ENCODE measurements around the gene GALNT2.

GALNT2 gene

DNA sequence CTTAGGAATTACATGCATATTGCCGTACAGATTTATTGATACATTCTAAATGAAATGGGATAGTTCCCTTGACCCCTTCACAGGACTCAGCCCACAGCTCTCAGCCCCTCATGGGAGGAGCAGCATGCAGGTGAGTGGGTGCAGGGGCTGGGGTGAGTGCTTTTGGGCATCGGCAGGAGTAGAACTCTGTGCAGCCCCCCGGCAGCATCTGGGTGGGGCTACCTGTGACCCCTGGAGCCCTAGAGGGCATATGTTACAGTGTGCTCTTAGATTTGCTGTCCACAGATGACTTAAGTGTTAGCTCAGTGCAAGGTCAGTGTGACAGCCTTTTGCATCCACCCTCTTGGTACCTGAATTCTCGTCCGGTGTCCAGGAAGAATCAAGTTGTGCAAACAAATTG, 120.3 kb downstream of the GALNT2 start:
- DNase-seq (ENCODE audit: low spot score) = no peak

DNA sequence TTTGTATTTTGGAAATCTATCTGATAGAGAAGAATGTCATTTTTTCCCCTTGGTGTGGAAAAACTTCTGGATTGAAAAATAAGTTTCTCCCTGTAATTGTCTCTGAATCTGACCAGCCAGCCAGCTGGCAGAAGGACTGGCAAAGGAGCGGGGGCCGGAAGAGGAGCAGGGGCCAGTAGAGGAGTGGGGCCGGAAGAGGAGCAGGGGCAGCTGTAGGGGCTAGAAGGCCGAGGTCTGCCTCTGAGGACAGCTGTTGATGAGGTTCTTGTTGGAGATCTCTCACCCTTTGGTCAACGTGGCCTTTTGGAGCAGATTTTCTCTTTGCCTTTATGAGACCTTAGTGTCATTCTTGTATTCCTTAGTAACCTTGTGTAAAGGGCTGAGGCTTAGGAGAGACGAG, 121.8 kb downstream of the GALNT2 start:
- DNase-seq (ENCODE audit: low spot score) = no peak

DNA sequence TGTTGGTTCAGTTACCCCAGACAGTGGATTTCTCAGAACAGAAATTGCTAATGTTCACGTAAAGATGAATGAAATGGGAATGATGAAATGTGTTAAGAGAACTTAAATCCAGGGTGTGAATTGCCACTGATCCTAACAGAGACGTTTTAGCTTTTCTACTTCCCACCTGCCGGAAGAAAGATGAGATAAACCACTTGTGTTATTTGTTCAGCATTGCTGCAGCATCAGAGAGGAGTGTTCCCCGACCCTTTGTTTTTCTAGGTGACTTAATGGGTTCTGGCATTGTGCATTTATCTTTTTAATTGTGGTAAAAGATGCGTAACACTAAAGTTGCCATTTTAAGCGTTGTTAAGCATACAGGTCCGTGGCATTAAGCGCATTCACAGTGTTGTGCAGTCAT, 122.3 kb downstream of the GALNT2 start:
- no peak for DNase-seq (ENCODE audit: low spot score)

DNA sequence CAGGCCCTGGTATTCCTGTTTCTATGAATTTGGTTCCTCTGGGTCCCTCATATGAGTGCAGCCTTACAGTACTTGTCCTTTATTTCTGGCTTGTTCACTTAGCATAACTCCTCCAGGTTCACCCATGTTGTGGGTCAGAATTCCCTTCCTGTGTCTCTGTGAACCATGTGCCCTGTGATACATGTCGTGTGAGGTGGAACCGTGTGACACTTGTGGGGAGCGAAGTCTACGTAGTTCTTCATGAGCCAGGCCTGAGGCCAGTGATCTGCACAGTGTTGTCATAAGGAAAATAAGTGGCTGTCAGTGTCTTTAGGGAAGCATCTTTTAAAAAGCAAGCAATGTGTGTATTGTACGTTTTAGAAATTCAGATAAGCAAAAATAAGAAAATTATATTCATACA, 122.8 kb downstream of the GALNT2 start:
- DNase-seq (ENCODE audit: low spot score) = no peak

DNA sequence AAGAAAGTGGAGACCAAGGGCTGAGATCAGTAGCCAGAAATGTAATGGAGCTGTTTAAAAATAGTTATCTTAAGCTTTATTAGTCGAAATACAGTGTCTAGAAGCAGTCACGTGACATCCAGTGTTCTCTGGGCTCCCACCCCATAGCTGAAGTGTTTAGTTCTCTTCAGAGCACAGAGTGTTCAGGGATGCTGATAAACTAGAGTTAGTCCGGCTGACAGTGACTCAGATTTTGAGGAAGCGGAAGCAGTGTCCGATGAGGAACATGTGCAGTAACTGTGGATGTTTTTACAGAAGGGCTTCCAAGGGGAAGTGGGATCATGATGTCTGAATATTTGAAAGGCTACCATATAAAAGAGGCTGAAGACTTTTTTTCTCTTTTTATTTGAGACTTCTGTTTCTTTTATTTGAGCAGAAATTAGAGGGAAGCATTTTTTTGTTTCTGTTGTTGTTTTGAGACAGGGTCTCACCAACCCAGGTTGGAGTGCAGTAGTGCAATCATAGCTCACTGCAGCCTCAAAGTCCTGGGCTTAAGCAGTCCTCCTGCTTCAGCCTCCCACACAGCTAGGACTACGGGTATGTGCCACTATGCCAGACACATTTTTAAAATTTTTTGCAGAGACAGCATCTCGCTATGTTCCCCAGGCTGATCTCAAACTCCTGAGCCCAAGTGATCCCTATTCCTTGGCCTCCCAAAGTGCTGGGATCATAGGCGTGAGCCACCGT, 124.2 kb downstream of the GALNT2 start:
- no peak for DNase-seq (ENCODE audit: low spot score)

DNA sequence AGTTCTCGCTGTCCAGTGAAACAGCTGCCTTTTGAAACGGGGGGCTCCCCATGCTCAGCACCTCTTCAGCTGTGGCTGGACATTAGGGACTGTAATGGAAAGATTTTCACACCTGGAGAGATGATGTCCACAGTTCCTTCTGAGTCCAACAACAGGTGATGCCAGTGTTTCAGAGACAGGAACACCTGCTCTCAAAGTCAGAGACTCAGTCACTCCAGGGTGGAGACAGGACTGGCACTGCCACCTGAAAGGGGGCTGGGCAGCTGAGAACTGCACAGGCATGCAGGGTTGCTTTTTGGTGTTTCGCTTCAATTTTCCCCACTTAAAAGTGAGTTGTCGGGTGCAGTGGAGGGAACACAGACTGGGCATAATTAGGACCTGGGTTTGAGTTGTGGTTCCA, 124.8 kb downstream of the GALNT2 start:
- no peak for DNase-seq (ENCODE audit: low spot score)

DNA sequence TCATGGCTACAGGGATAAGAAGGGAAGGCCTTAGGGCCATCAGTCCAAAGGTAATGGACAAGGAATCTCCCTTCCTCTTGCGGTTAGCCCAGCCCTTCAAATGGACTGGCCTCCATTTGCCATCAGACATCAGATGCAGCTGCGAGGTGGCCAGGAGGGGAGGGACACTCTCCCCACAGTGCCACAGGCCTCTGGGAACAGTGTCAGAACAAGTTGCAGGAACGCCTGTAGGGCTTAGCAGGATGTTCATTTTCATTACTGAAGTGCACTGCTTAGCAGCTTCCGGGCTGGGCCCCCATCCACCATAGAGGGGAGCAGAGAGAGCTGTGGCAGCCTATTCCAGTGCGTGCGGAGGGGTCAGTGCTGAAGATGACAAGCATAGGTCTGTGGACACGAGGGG, 127.5 kb downstream of the GALNT2 start:
- DNase-seq (ENCODE audit: low spot score) = no peak

DNA sequence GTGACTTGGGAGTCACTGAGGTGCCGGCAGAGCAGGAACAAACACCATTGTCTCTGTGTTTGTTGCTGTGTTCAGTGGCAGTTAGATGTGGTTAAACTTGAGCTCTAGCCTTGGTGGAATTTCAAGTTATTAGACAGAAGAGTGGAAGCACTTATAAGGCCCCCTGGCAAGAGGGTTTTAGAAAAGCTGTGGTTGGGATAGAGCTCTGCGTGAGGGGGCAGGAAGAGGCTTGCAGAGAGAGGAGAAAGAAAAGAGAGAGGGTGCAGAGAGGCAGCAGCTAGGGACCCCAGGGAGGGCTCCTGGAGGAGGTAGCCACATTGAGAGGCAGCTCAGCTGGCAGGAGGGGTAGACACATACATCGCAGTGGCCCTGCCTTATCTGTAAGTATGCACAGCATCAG, 128.2 kb downstream of the GALNT2 start:
- DNase-seq (ENCODE audit: low spot score) = no peak

DNA sequence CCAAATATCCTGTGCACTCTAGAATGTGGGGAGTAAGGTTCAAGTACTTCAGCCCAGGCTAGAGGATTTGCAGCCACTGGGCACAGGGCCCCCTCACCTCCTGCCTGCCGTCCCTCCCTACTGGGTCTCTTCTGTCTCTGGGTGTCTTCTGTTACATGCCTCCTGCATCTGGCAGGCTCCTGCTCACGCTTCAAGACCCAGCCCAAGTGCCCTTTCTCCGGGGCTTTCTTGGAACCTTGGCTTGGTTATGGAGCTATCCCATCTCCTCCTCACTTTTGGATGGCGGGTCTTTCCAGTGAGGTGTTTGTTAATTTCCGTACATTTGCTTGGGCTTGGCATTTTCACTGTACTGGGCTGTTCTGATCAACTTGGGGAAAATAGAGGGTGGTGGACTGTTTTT, 129.0 kb downstream of the GALNT2 start:
- no peak for DNase-seq (ENCODE audit: low spot score)

DNA sequence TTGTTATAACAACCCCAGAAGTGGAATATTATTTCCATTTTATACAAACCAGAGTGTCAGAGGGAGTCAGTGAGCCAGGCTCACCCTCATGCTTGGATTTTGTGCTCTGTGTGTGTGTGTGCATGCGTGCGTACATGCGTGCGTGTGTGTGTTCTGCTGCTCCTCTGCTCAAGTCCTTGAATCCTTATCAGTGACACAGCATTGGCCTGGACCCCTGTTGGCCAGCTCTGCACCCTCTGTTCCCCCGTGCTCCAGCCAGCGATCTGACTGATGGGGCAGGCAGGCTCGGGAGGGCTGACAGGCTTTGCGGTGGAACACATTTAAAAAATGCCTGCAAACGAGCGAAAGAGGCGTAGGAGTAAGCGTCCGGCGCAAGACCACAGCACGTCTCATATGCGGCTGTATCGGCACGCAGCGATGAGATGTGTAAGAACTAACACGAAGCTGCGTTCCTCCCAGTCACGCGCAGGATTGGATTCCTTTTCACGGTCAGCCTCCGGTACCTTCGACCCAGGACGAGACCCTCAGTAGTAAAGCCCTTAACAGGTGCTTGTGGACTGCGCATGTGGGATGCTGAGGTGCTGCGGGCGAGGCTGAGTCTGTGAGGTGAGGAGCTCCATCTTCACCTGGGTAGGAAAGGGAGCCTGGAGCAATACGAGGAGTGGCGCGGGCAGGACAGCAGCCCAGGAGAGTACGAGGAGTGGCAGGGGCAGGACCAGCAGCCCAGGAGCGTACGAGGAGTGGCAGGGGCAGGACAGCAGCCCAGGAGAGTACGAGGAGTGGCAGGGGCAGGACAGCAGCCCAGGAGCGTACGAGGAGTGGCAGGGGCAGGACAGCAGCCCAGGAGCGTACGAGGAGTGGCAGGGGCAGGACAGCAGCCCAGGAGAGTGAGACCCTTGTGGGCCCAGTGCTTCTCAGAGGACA, 130.9 kb downstream of the GALNT2 start:
- DNase-seq (ENCODE audit: low spot score) = no peak

DNA sequence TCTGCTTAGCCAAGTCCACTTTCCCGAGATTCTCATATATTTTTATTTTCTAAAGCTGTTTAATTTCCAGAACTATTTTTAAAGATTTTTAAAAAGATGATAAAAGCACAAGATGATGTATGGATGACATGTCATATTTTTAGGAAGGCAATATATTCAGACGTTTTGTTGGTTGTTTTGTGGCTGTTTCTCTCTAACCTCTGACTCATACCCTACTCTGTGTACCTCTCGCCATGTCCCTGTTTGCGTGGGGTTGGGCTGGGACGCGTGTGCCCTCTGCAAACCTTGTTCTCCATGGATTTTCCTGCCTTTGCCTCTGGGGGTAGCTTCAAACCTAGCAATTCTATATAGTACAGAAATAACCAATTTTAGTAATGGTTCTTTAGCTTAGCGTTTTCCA, 132.0 kb downstream of the GALNT2 start:
- no peak for DNase-seq (ENCODE audit: low spot score)

DNA sequence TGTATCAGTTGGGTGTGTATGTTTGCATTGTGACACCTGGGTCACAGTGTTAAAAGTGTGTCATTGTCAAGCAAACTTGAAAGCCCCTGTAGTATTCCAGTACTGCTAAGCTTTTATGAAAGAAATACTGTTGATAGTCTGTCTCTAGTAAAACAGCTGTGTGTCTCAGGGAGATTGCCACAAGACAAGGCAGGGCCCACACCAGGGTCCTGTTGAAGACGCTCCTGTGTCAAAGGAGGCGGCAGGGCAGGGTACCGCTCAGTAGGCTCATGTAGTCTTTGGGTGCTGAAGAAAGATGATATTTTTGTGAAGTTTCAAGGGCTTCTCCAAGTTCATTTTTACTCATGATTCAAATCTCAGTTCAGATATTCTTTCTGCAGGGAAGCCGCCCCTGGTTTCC, 132.5 kb downstream of the GALNT2 start:
- DNase-seq (ENCODE audit: low spot score) = no peak

DNA sequence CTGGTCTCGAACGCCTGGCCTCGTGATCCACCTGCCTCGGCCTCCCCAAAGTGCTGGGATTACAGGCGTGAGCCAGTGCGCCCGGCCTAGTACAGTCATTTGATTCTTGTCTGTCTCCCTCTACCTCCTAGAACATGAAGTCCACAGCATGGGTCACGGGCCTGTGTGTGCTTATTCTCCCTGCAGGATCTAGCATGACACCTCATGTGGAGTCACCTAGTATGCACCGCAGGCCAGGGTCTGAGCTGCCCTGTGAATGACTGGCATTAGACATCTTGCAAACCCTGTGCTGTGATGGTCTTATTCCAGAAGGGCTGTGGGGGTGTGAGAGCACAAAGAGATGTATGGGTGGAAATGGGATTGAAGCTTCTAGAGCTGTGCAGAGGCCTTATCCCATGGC, 133.2 kb downstream of the GALNT2 start:
- no peak for DNase-seq (ENCODE audit: low spot score)

DNA sequence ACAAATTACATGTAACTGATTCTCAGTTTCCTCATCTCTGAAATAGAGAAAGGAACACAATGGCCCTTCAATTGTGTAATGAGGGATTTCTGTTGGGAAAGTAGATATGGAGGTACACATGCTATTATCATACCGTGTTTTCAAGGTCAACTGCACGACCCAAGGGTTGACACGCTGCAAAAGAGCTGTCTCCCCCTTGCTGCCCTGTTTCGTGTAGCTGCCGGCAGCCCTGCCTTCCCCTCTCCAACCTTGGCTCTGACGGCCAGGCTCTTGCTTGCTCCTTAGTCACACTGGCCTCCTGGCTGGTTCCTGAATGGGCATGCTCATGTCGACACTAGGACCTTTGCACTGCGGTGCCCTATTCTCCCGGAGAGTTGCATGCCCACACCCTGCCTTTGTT, 134.4 kb downstream of the GALNT2 start:
- no peak for DNase-seq (ENCODE audit: low spot score)

DNA sequence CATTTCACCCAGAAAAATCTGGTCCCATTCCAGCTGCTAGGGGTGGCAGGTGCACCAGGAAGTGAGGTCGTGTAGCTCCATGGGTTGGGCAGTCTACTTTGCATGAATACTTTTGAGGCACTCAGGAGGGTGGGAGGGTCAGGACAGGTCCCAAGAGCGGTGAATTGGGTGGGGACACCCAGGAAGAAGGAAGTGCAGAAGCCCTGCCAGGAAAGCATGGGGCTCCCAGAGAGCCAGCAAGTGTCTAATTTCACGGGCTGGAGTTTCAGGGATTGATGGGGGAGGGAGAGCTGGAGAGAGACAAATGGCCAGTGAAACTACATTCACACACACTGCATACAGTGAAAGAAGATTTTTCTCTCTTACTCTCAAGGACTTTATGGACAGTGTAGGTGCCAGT, 137.8 kb downstream of the GALNT2 start:
- DNase-seq (ENCODE audit: low spot score) = no peak

DNA sequence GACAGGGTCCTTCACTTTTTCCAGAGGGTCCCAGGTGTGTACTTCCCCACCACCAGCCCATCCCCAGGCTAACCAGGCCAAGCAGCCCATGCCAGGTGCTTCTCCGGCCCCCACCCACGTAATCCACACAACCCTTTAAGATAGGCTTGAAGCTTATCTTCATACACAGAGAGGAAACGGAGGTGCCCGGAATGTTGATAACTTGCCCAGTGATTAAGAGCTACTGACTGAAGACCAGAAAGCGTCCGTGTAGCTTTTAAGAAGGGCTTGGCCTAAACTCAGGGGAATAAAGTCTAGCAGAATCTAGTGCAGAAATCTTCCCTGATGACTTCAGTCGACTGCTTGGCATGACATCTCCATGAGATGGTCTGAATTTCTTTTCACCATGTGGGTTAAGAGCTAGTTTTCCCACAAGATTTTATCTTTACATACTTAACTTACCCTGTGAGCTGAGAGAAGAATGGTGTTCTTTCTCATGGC, 138.7 kb downstream of the GALNT2 start:
- no peak for DNase-seq (ENCODE audit: low spot score)

DNA sequence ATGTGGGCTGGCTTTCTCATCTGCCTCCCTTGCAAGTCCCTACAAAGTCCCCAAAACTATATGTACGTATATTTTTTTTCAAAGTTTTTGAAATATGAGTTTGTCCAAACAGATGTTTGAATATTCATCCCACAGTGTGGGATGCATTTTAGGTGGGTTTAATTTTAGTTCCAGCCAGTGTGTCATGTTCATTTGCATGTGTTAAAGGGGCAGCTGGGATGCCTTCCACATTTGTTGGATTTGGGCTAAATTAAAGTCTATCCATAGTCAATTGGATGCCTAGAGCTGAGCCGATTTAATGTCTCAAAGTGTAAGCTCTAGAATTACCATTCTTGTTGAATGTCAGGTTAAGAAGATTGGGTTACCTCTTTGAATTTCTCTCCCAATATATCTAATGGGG, 139.2 kb downstream of the GALNT2 start:
- no peak for DNase-seq (ENCODE audit: low spot score)

DNA sequence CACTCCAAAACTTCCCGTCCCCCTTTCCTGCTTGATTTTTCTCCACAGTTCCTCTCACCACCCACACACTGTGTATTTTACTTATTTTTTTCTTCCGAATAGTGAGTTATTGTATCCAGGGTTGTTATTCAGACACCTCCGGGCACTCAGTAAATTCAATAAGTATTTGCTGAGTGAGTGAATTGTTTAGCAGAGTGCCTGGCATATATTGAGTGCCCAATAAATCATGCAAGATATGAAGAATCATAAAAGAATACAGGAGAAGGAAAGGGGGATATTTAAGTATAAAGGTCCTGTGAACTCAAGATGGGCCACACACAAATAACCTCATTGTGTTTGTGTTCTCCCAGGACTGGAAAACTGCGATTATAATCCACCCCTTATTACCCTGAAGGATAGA, 139.9 kb downstream of the GALNT2 start:
- DNase-seq (ENCODE audit: low spot score) = no peak

DNA sequence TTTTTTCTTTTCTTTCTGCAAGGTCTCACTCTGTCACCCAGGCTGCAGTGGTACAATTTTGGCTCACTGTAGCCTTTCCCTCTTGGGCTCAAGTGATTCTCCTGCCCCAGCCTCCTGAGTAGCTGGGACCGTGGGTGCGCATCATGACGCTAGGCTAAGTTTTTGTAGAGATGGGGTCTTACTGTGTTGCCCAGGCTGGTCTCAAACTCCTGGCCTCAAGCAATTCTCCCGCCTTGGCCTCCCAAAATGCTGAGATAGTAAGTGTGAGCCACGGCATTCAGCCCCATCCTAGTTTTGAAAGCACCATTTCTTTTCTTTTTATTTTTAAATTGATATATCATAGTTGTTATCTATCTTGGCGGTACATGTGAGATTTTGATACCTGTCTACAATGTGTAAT, 140.6 kb downstream of the GALNT2 start:
- no peak for DNase-seq (ENCODE audit: low spot score)

DNA sequence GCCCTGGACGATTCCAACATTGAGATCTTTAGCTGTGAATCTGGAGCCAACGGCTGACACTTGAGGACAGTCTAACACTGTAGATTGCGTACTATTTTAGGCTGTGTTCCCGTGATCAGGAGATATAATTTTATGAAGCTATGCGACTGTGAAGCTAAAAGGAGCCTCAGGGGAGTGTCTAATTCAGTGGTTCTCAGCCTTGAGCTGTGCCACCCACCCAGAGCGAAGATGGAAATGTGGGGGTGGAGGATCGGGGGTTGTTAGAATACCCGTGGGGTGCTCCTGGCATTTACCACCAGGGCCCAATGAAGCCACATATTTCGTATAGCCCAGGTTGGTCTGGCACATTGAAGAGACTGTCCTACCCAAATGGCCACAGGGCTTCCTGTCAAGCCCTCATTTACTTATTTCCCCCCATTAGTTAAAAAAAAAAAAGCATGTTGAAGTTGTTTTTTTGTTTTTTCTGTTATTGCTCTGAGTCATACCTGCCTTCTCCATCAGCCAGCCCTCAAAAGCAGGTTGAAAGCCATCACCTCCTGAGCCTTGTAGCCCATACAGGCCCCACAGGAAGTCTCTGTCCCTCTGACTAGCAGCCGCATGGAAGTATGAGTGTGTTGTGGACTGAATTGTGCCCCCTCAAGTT, 141.7 kb downstream of the GALNT2 start:
- no peak for DNase-seq (ENCODE audit: low spot score)

DNA sequence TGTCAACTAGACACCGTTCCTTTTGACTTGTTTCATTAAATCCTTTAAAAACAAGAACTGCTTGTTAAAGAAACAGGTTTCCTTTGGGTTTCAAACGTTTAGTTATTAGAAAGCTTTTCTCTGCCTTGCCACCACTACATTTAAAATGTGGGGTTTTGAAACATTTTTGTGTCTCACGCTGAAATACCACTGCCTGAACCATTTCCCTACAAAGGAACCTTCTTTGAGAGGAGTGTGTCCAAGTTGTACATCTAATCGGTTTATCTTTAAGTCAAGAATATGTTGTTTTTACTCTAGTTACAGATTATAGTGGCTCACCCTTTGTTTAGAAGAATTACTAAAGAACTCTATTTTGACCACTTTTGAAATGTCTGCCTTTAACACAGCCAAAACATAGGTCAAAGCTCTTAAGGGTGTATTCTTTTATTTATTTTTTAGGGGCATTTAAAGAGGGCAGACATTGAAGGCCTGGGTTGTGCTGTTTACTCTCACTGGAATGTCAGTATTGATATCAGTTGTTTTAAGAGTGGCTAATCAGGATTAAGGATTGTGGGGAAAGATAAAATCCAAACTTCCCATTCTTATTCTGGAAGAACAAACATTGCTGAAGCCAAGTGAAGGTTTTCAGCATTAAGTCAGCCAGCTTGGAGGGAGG, 143.4 kb downstream of the GALNT2 start:
- DNase-seq (ENCODE audit: low spot score) = no peak

DNA sequence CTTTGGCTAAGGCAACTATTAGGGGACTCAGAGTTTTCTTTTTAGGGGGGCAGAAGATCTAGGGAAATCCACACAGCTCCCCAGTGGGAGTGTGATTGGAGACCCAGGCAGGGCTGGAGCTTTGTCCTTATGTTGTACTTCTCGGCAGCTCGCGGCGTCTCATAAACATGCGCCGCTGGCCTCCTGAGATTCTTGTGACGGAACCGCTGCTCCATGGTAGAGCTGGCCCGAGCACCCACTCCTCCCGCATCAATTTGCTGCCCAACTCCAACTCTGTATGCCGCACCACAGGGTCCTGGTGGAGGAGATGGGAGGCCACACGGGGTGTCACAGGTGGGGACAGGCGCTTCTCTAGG, 143.9 kb downstream of the GALNT2 start:
- DNase-seq (ENCODE audit: low spot score) = no peak

All from GM03348 (cell line).